DND-41 (cell line): ENCODE results near the gene CCNA1.

Experiments
- ATAC-seq: fragments of 200-7000 bp; cut with Tn5 transposase; 3 replicates; pipeline ENCODE4 v1.9.1; 2021; ENCODE audit warnings: low read depth; ENCODE audit not compliant: insufficient read depth
- DNase-seq: peaks from one replicate; pipeline ENCODE4 v3.0.0-alpha.2; 2020
- H2AFZ ChIP-seq: 2 replicates; pipeline ENCODE4 v1.6.0; 2012; ENCODE audit warnings: low read depth, low read length
- H3K27ac ChIP-seq: 2 replicates; pipeline ENCODE4 v1.5.1; 2012; ENCODE audit warnings: low read length, inconsistent platforms
- H3K27me3 ChIP-seq: fragments of 200-600 bp; sonication (generic); 2 replicates; pipeline ENCODE4 v1.6.0; 2012; ENCODE audit warnings: low read length, mild to moderate bottlenecking, inconsistent platforms; ENCODE audit not compliant: insufficient read depth, poor library complexity
- H3K36me3 ChIP-seq: 2 replicates; pipeline ENCODE4 v1.5.1; 2012; ENCODE audit warnings: low read length, inconsistent platforms; ENCODE audit not compliant: insufficient read depth
- H3K4me1 ChIP-seq: 2 replicates; pipeline ENCODE4 v1.5.1; 2012; ENCODE audit warnings: mild to moderate bottlenecking, low read length; ENCODE audit not compliant: insufficient read depth
- H3K4me2 ChIP-seq: 2 replicates; pipeline ENCODE4 v1.6.0; 2012; ENCODE audit warnings: mild to moderate bottlenecking, moderate library complexity, low read length, inconsistent platforms; ENCODE audit not compliant: insufficient read depth
- H3K4me3 ChIP-seq, 2 experiments: fragments of 200-600 bp in 1 of 2; shearing (Covaris generic) in 1 of 2; 2 replicates each; pipeline ENCODE4 v1.5.1; 2012 to 2016; ENCODE audit warnings: inconsistent platforms in 2 of 2, low read length in 2 of 2, mild to moderate bottlenecking in 2 of 2, low read depth in 1 of 2, moderate library complexity in 1 of 2
- H3K79me2 ChIP-seq: 2 replicates; pipeline ENCODE4 v1.6.0; 2012; ENCODE audit warnings: low read length, inconsistent platforms; ENCODE audit not compliant: insufficient read depth
- H3K9ac ChIP-seq: 2 replicates; pipeline ENCODE4 v1.6.0; 2012; ENCODE audit warnings: low read depth, mild to moderate bottlenecking, inconsistent platforms, low read length, moderate library complexity
- H3K9me3 ChIP-seq: 2 replicates; pipeline ENCODE4 v1.5.1; 2012; ENCODE audit warnings: low read length, moderate library complexity, mild to moderate bottlenecking, inconsistent platforms; ENCODE audit not compliant: insufficient read depth, severe bottlenecking
- H4K20me1 ChIP-seq: 2 replicates; pipeline ENCODE4 v1.6.0; 2012; ENCODE audit warnings: low read length; ENCODE audit not compliant: insufficient read depth
- CTCF ChIP-seq: IDR thresholded peaks from 2 replicates; pipeline ENCODE4 v1.5.1; 2012; ENCODE audit warnings: borderline replicate concordance, low read length, moderate library complexity, mild to moderate bottlenecking; ENCODE audit not compliant: poor library complexity, severe bottlenecking; ENCODE audit errors: extremely low read depth
- EZH2 ChIP-seq: IDR thresholded peaks from 3 replicates; pipeline ENCODE4 v1.6.1; 2012; ENCODE audit warnings: borderline replicate concordance, low read depth, mild to moderate bottlenecking, moderate library complexity, low read length, inconsistent platforms; ENCODE audit not compliant: severe bottlenecking

CCNA1 gene

GRCh38 chr13:36428086-36428485 lies 4.2 kb upstream of the CCNA1 start:
- Histone ChIP-seq H3K4me1 (no peaks in the 10 kb centered on the region), H2AFZ (no peak overlapping the region), H3K9ac (no peak overlapping the region), H3K9me3 (no peaks in the 10 kb centered on the region), H3K4me2 (no peak overlapping the region), H3K4me3 (no peak overlapping the region), H3K79me2 (no peaks in the 10 kb centered on the region), H3K36me3 (no peaks in the 10 kb centered on the region), H3K27me3 (no peaks in the 10 kb centered on the region), H3K27ac (no peak overlapping the region), H4K20me1 (no peaks in the 10 kb centered on the region)
- no peak for DNase-seq
- no peak for TF ChIP-seq CTCF
- TF ChIP-seq EZH2, result no peak
- no peak for ATAC-seq

- Histone ChIP-seq H3K36me3 (no peaks in the 10 kb centered on the region), H2AFZ (no peak overlapping the region), H3K79me2 (no peaks in the 10 kb centered on the region), H4K20me1 (no peaks in the 10 kb centered on the region), H3K27me3 (no peaks in the 10 kb centered on the region), H3K4me1 (no peaks in the 10 kb centered on the region), H3K9me3 (no peaks in the 10 kb centered on the region), H3K9ac (no peak overlapping the region), H3K27ac (no peak overlapping the region), H3K4me3 (no peak overlapping the region), H3K4me2 (no peak overlapping the region)
- DNase-seq (no peak), ATAC-seq (no peak)
- TF ChIP-seq CTCF, result no peak
- TF ChIP-seq EZH2, result no peak
Measured at GRCh38 chr13:36430247-36431203, 1.8 kb upstream of the CCNA1 start.

- Histone ChIP-seq H3K36me3 (no peaks in the 10 kb centered on the region), H2AFZ (no peak overlapping the region), H3K9me3 (no peaks in the 10 kb centered on the region), H4K20me1 (no peaks in the 10 kb centered on the region), H3K4me2 (no peak overlapping the region), H3K79me2 (no peaks in the 10 kb centered on the region), H3K4me1 (no peaks in the 10 kb centered on the region), H3K27ac (no peak overlapping the region), H3K4me3 (no peak overlapping the region), H3K9ac (no peak overlapping the region), H3K27me3 (no peaks in the 10 kb centered on the region)
- TF ChIP-seq CTCF, result no peak
- TF ChIP-seq EZH2, result no peak
- DNase-seq (no peak), ATAC-seq (no peak)
Measured at GRCh38 chr13:36431204-36432105, 840 bp upstream of the CCNA1 start.
